Upper lobe of right lung (tissue), 1 donor: ENCODE measurements around the gene MBLAC1. TPM values are rescaled to one million over a fixed set of nuclear protein-coding genes. Genes with fewer than 3 reads are reported as not detected.

Experiments
- ATAC-seq: fragments of 200-7000 bp; cut with Tn5 transposase; one replicate; pipeline ENCODE4 v1.9.1; 2020; ENCODE audit warnings: mild to moderate bottlenecking, moderate library complexity
- DNase-seq: peaks from one replicate; pipeline ENCODE4 v3.0.0-alpha.2; 2020
- H3K27ac ChIP-seq: fragments of 200-600 bp; one replicate; pipeline ENCODE4 v1.8.0; 2022
- H3K27me3 ChIP-seq: fragments of 200-600 bp; one replicate; pipeline ENCODE4 v1.8.0; 2022; ENCODE audit warnings: mild to moderate bottlenecking
- H3K36me3 ChIP-seq: fragments of 200-600 bp; one replicate; pipeline ENCODE4 v1.8.0; 2022
- H3K4me1 ChIP-seq: fragments of 200-600 bp; one replicate; pipeline ENCODE4 v1.8.0; 2022
- H3K4me3 ChIP-seq: fragments of 200-600 bp; one replicate; pipeline ENCODE4 v1.8.0; 2022; ENCODE audit warnings: mild to moderate bottlenecking
- H3K9me3 ChIP-seq: fragments of 200-600 bp; one replicate; pipeline ENCODE4 v1.8.0; 2022
- intact Hi-C: fragments of 100-400 bp; cut with DNase I; formaldehyde crosslinking; loops from one replicate; pipeline ENCODE4 v1.11.0; 2022
- microRNA-seq: library from miRNA; unstranded; fragments of <30 nt; microRNA quantifications from one replicate; pipeline ENCODE4 v1.2.0, GENCODE V29; 2020; ENCODE audit warnings: borderline microRNAs expressed
- total RNA-seq: library from RNA; stranded (reverse); fragmentation: NEBNext Ultra II Directional; extraction: Animal tissue kit (Norgen Biotek cat#: 25700); gene quantifications from one replicate; pipeline ENCODE4 v1.2.1, GENCODE V29; 2021
- TF ChIP-seq, protein P1 (sequence below): fragments of 200-600 bp; IDR thresholded peaks from one replicate; pipeline ENCODE4 v1.8.0; 2022; ENCODE audit warnings: antibody characterized with exemption
- donor health status: DM: no; HTN: yes; CAD: no; lungs with severe emphysema.

The MBLAC1 gene
- total RNA-seq, 1 donor from 2014 or later: 3.0 TPM

DNA sequence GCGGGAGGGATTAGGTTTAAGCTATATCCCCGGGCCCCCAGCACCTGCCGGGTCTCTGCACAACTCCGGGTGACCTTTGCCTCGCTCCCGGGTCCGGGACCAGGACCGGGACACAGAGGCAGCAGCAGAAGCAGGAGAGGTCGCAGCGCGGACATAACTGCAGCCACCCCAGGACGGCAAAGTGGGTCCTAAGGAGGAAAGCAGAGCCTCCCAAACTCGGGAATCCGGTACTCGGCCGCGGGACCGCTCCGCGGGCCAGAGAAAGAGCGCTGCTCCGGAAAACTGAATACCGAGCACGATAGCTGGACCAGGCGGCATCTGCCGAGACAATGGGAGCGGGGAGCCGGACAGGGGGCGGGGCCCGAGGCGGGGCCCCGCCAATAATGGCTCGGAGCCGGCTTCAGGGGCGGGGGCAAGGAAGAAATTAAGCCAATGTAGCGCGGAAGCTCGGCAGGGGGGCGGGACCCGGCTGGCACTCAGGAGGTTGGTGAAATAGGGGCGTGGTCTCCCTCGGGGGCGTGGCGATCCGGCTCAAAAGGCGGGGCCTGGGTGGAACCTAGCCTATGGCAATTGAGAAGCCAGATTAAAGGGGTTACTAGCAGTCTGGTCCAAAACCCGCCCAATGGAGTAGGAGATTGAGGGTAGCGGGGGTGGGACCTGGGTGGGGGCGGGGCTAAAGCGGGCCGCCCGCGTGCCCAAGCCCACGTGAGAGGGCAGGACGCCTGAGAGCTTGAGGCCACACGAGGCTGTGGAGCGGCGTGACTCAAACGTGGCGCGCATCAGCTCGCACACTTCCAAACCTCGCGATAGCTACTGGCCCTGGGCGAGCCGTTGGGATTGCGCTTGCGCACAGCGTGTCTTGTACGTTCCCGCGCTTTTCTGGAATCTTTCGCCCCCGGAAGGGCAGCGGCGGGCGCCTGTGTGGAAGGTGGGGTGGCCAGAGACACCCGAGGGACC, 50.6 kb downstream of the MBLAC1 start, which contains the start of the genes GPC2 and STAG3:
GPC2 (minus strand) TSS at position 337 of the 957 bp plus-strand sequence; CDS start at position 155, 182 bp downstream.
STAG3 (plus strand) TSS at position 874 of the 957 bp plus-strand sequence. CDS start 2,639 bp downstream, outside the sequence.
- ATAC-seq (peak; percentile 98), DNase-seq (peak; percentile 97)
- no peak within 1 kb of the TSS for H3K27ac ChIP-seq
- TF ChIP-seq, protein P1, sequence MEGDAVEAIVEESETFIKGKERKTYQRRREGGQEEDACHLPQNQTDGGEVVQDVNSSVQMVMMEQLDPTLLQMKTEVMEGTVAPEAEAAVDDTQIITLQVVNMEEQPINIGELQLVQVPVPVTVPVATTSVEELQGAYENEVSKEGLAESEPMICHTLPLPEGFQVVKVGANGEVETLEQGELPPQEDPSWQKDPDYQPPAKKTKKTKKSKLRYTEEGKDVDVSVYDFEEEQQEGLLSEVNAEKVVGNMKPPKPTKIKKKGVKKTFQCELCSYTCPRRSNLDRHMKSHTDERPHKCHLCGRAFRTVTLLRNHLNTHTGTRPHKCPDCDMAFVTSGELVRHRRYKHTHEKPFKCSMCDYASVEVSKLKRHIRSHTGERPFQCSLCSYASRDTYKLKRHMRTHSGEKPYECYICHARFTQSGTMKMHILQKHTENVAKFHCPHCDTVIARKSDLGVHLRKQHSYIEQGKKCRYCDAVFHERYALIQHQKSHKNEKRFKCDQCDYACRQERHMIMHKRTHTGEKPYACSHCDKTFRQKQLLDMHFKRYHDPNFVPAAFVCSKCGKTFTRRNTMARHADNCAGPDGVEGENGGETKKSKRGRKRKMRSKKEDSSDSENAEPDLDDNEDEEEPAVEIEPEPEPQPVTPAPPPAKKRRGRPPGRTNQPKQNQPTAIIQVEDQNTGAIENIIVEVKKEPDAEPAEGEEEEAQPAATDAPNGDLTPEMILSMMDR: no peak
- H3K36me3 ChIP-seq: no peaks in the 10 kb centered on the region
- intact Hi-C loops: no loop called here
- H3K4me1 ChIP-seq: peaks cover 9% of the 10 kb centered on the region
- H3K27me3 ChIP-seq: peaks cover 12% of the 10 kb centered on the region
- peak within 1 kb of the TSS; percentile 57 for H3K4me3 ChIP-seq
- no peaks in the 10 kb centered on the region for H3K9me3 ChIP-seq

Small RNA genes lying within 50 kb of the gene (microRNA-seq; reads per million reads assigned to microRNA genes)
- gene MIR106B (940 reads per million, percentile 85 among the genes with 10 or more reads in this experiment), gene MIR25 (391 reads per million, percentile 79 among the genes with 10 or more reads in this experiment), gene MIR4658 (not detected), gene MIR93 (1,372 reads per million, percentile 86 among the genes with 10 or more reads in this experiment)

Other genes starting within 250 kb of the MBLAC1 start
- gene OR2AE1, start 249.9 kb upstream of the MBLAC1 start, total RNA-seq: not detected
- 32.6 TPM for gene TRIM4, start 207.4 kb upstream of the MBLAC1 start, total RNA-seq
- not detected for gene GJC3, start 197.3 kb upstream of the MBLAC1 start, total RNA-seq
- 87.7 TPM for gene AZGP1, start 150.9 kb upstream of the MBLAC1 start, total RNA-seq
- 57.5 TPM for gene ZKSCAN1, start 111.4 kb upstream of the MBLAC1 start, total RNA-seq
- gene ZSCAN21, start 77.2 kb upstream of the MBLAC1 start, total RNA-seq: 10.0 TPM
- gene ZNF3, start 45.2 kb upstream of the MBLAC1 start, total RNA-seq: 22.4 TPM
- gene COPS6, start 38.0 kb upstream of the MBLAC1 start, total RNA-seq: 69.5 TPM
- gene MCM7, start 25.6 kb upstream of the MBLAC1 start, total RNA-seq: 48.7 TPM
- 16.8 TPM for gene AP4M1, start 25.3 kb upstream of the MBLAC1 start, total RNA-seq
- gene TAF6, start 7.6 kb upstream of the MBLAC1 start, total RNA-seq: 34.9 TPM
- 9.8 TPM for gene CNPY4, start 7.3 kb upstream of the MBLAC1 start, total RNA-seq
- 105 TPM for gene LAMTOR4, start 22.0 kb downstream of the MBLAC1 start, total RNA-seq
- 19.7 TPM for gene TRAPPC14, start 31.8 kb downstream of the MBLAC1 start, total RNA-seq
- gene GAL3ST4, start 41.6 kb downstream of the MBLAC1 start, total RNA-seq: 4.4 TPM
- gene GPC2, start 50.4 kb downstream of the MBLAC1 start, total RNA-seq: 0.49 TPM
- 2.3 TPM for gene STAG3, start 51.0 kb downstream of the MBLAC1 start, total RNA-seq
- gene PVRIG, start 93.0 kb downstream of the MBLAC1 start, total RNA-seq: 1.4 TPM
- not detected for gene SPDYE3, start 180.7 kb downstream of the MBLAC1 start, total RNA-seq
- gene PILRB, start 231.2 kb downstream of the MBLAC1 start, total RNA-seq: 38.1 TPM
- 36.9 TPM for gene PILRA, start 246.5 kb downstream of the MBLAC1 start, total RNA-seq